Inflammatory macrophage treated with lipopolysaccharide for 1 hour (primary cell): Measurements from ENCODE around the gene SPTLC2.
"Not testable (repeated sequence)": the region's sequence is repeated elsewhere in the genome, so short reads cannot be mapped to it uniquely, and the experiment has no call there.

ENCODE experiments used
- DNase-seq, 2 donors: peaks; one replicate each; pipeline ENCODE4 v3.0.0-alpha.2; 2020 to 2022

Gene SPTLC2

GRCh38 chr14:77616454-77617229, at the start of gene SPTLC2:
Gene SPTLC2, minus strand, starts transcription at chr14:77616637. Its CDS starts 58 bp downstream, at chr14:77616579.
- peak; percentile 93 to 98 for DNase-seq

GRCh38 chr14:77663293-77663692, 46.9 kb upstream of the SPTLC2 start:
- DNase-seq, result no peak

GRCh38 chr14:77661562-77661961, 45.1 kb upstream of the SPTLC2 start:
- DNase-seq, result not testable (repeated sequence)

- DNase-seq, result no peak
These were observed 44.3 kb upstream of the SPTLC2 start for GRCh38 chr14:77660754-77661153.

GRCh38 chr14:77659831-77660230, 43.4 kb upstream of the SPTLC2 start:
- DNase-seq, result peak; percentile 85 to 95

GRCh38 chr14:77657280-77657679, 40.8 kb upstream of the SPTLC2 start:
- peak; percentile 50 to 51 for DNase-seq

GRCh38 chr14:77654001-77654441, 37.6 kb upstream of the SPTLC2 start:
- no peak for DNase-seq

GRCh38 chr14:77649326-77649725, 32.9 kb upstream of the SPTLC2 start:
- no peak for DNase-seq

- DNase-seq, result no peak
These were observed 32.2 kb upstream of the SPTLC2 start for GRCh38 chr14:77648520-77649200.

- no peak for DNase-seq
These were observed 31.4 kb upstream of the SPTLC2 start for GRCh38 chr14:77647853-77648252.

- no peak for DNase-seq
These were observed 30.5 kb upstream of the SPTLC2 start for GRCh38 chr14:77646907-77647306.

GRCh38 chr14:77645520-77646230, 29.2 kb upstream of the SPTLC2 start:
- no peak for DNase-seq

GRCh38 chr14:77642407-77642806, 26.0 kb upstream of the SPTLC2 start:
- no peak for DNase-seq

GRCh38 chr14:77641534-77642341, 25.3 kb upstream of the SPTLC2 start:
- DNase-seq, result peak; percentile 43 to 58

- DNase-seq, result peak in 1 of 2 donors; percentile 27
These were observed 24.5 kb upstream of the SPTLC2 start for GRCh38 chr14:77640756-77641533.

GRCh38 chr14:77638771-77639171, 22.3 kb upstream of the SPTLC2 start:
- DNase-seq, result peak; percentile 30 to 56

GRCh38 chr14:77635869-77636268, 19.4 kb upstream of the SPTLC2 start:
- DNase-seq, result not testable (repeated sequence)

GRCh38 chr14:77635466-77635865, 19.0 kb upstream of the SPTLC2 start:
- not testable (repeated sequence) for DNase-seq

- DNase-seq, result no peak
These were observed 13.7 kb upstream of the SPTLC2 start for GRCh38 chr14:77630111-77630510.

- no peak for DNase-seq
These were observed 8.9 kb upstream of the SPTLC2 start for GRCh38 chr14:77625360-77625759.

GRCh38 chr14:77623201-77623600, 6.8 kb upstream of the SPTLC2 start:
- no peak for DNase-seq
